Lung (tissue), 12 donors: ENCODE measurements around the gene PHF1. TPM values are rescaled to one million over a fixed set of nuclear protein-coding genes. Genes with fewer than 3 reads are reported as not detected.

Experiments used
- ATAC-seq: fragments of 200-7000 bp; cut with Tn5 transposase; one replicate; pipeline ENCODE4 v1.9.1; 2020; ENCODE audit warnings: moderate number of reproducible peaks; ENCODE audit not compliant: insufficient read depth, low FRiP score
- DNase-seq, 3 donors: peaks; one replicate each; pipeline ENCODE4 v3.0.0-alpha.2; 2013 to 2017
- H3K27ac ChIP-seq, 2 donors: one replicate each; pipeline ENCODE4 v1.5.1; 2013; ENCODE audit warnings: mild to moderate bottlenecking in 2 of 2, moderate library complexity in 2 of 2, control low read depth in 1 of 2, inconsistent platforms in 1 of 2, low read depth in 1 of 2, low read length in 1 of 2
- H3K27me3 ChIP-seq, 3 donors: one replicate each; pipeline ENCODE4 v1.5.1; 2013; ENCODE audit warnings: low read length in 2 of 3; ENCODE audit not compliant: control insufficient read depth in 3 of 3, insufficient read depth in 3 of 3
- H3K36me3 ChIP-seq, 4 donors: one replicate each; pipeline ENCODE4 v1.5.1; 2013; ENCODE audit warnings: low read length in 4 of 4, mild to moderate bottlenecking in 1 of 4, moderate library complexity in 1 of 4; ENCODE audit not compliant: control insufficient read depth in 4 of 4, insufficient read depth in 4 of 4
- H3K4me1 ChIP-seq, 5 donors: one replicate each; pipeline ENCODE4 v1.5.1; 2013; ENCODE audit warnings: low read length in 5 of 5, mild to moderate bottlenecking in 2 of 5, moderate library complexity in 1 of 5; ENCODE audit not compliant: control insufficient read depth in 5 of 5, insufficient read depth in 5 of 5
- H3K4me3 ChIP-seq: one replicate; pipeline ENCODE4 v1.5.1; 2013; ENCODE audit warnings: mild to moderate bottlenecking, control low read depth, moderate library complexity
- H3K9ac ChIP-seq, 2 donors: one replicate each; pipeline ENCODE4 v1.5.1; 2013; ENCODE audit warnings: low read length in 2 of 2, control low read depth in 1 of 2; ENCODE audit not compliant: insufficient read depth in 1 of 2
- H3K9me3 ChIP-seq, 4 donors: one replicate each; pipeline ENCODE4 v1.5.1; 2013; ENCODE audit warnings: low read length in 3 of 4, mild to moderate bottlenecking in 1 of 4, moderate library complexity in 1 of 4; ENCODE audit not compliant: control insufficient read depth in 4 of 4, insufficient read depth in 3 of 4
- CTCF ChIP-seq: IDR thresholded peaks from 2 replicates; pipeline ENCODE4 v1.5.1; 2012; ENCODE audit warnings: mild to moderate bottlenecking; ENCODE audit errors: control extremely low read depth, extremely low read depth
- WGBS, 2 donors: extraction: QIAGEN DNeasy Blood & Tissue Kit; methylation state at CpG; one replicate each; pipeline ENCODE4 v1.1.7; 2013; 5-methylcytosine and 5-hydroxymethylcytosine counted together
- polyA plus RNA-seq, 2 donors: library from polyadenylated mRNA; stranded (reverse); fragments of 200-250 nt; gene quantifications; one replicate each; pipeline ENCODE4 v1.2.1, GENCODE V29; 2013
- total RNA-seq, 2 donors: library from RNA; depleted of rRNA in 1 of 2; stranded (reverse); fragments of >200 nt in 1 of 2; gene quantifications; one replicate each; pipeline ENCODE4 v1.2.1, GENCODE V29; 2014 to 2021
- donor health status: control.
- donor health status: control.
- donor health status: Bipolar disorder and iron deficiency.
- donor health status: healthy.
- donor health status: DM: yes; HTN: yes; CAD: no.

Gene PHF1
- total and polyA plus RNA-seq, 4 donors: 30.9 to 121 (median 45.1) TPM

GRCh38 chr6:33407132-33407718 is 3.6 kb upstream of the PHF1 start:
- no peak for ATAC-seq
- Histone ChIP-seq H3K9ac (no peak overlapping the region), H3K4me1 (peaks cover 0 to 10% (median 2%) of the 10 kb centered on the region in 5 donors), H3K9me3 (no peaks in the 10 kb centered on the region), H3K4me3 (no peak overlapping the region), H3K27me3 (no peaks in the 10 kb centered on the region), H3K27ac (no peak overlapping the region), H3K36me3 (peaks cover 0 to 30% (median 10%) of the 10 kb centered on the region in 4 donors)
- DNase-seq: peak in 1 of 3 donors; percentile 63
- TF ChIP-seq CTCF: no peak
- WGBS, 2 donors: 78 to 85% methylated on average over 5 of the region's 5 CpGs

GRCh38 chr6:33410050-33410710 is 634 bp upstream of the PHF1 start:
- no peak for TF ChIP-seq CTCF
- H3K36me3 ChIP-seq: peaks cover 4 to 23% (median 15%) of the 10 kb centered on the region in 4 donors
- WGBS, 2 donors: 0 to 1% methylated on average over 51 to 65 of the region's 65 CpGs
- H3K9me3 ChIP-seq: no peaks in the 10 kb centered on the region
- H3K27ac ChIP-seq: peak overlapping the region; percentile 69 to 90
- H3K4me1 ChIP-seq: peaks cover 0 to 11% (median 2%) of the 10 kb centered on the region in 5 donors
- H3K9ac ChIP-seq: peak overlapping the region; percentile 57 to 83
- H3K4me3 ChIP-seq: peak overlapping the region; percentile 16
- ATAC-seq (peak; percentile 94), DNase-seq (peak; percentile 99)
- no peaks in the 10 kb centered on the region for H3K27me3 ChIP-seq

- Histone ChIP-seq H3K27me3 (no peaks in the 10 kb centered on the region), H3K27ac (peak overlapping the region; percentile 90 to 92), H3K9ac (peak overlapping the region; percentile 25 to 83), H3K9me3 (no peaks in the 10 kb centered on the region), H3K4me1 (peaks cover 3 to 24% (median 7%) of the 10 kb centered on the region in 5 donors), H3K4me3 (peak overlapping the region; percentile 72), H3K36me3 (peaks cover 4 to 32% (median 19%) of the 10 kb centered on the region in 4 donors)
- TF ChIP-seq CTCF: no peak
- 55 to 73% methylated on average over 6 of the region's 6 CpGs for WGBS, 2 donors
- ATAC-seq (no peak), DNase-seq (no peak)
These were observed 805 bp downstream of the PHF1 start for GRCh38 chr6:33411632-33412005.
